Thyroid gland (tissue), 4 donors: ENCODE data around the gene MECR. TPM values are rescaled to one million over a fixed set of nuclear protein-coding genes. Genes with fewer than 3 reads are reported as not detected.
A peak's percentile ranks its signal among the peaks of the same experiment; 100 is the strongest.

Source experiments
- DNase-seq, 2 donors: peaks; one replicate each; pipeline ENCODE4 v3.0.0-alpha.2; 2019
- H3K27ac ChIP-seq, 3 donors: fragments of 200-600 bp; sonication (generic); 1 replicate in 2 of 3; 2 replicates in 1 of 3; pipeline ENCODE4 v1.5.1; 2016 to 2019; ENCODE audit warnings: mild to moderate bottlenecking in 1 of 3, moderate library complexity in 1 of 3
- H3K27me3 ChIP-seq: fragments of 200-600 bp; sonication (generic); one replicate; pipeline ENCODE4 v1.5.1; 2019
- H3K36me3 ChIP-seq, 2 donors: fragments of 200-600 bp; sonication (generic); one replicate each; pipeline ENCODE4 v1.5.1; 2016 to 2019
- H3K4me1 ChIP-seq, 2 donors: fragments of 200-600 bp; sonication (generic); one replicate each; pipeline ENCODE4 v1.5.1; 2017 to 2019
- H3K4me3 ChIP-seq, 3 donors: fragments of 200-600 bp; sonication (generic); replicated peaks in 1 of 3; 1 replicate in 2 of 3; 2 replicates in 1 of 3; pipeline ENCODE4 v1.5.1; 2016; ENCODE audit warnings: mild to moderate bottlenecking in 1 of 3
- H3K9me3 ChIP-seq: fragments of 200-600 bp; sonication (generic); one replicate; pipeline ENCODE4 v1.5.1; 2017
- POLR2A ChIP-seq, 2 donors: fragments of 450-650 bp; IDR thresholded peaks; one replicate each; pipeline ENCODE4 v1.6.1; 2017; ENCODE audit warnings: antibody characterized with exemption in 2 of 2, mild to moderate bottlenecking in 2 of 2, moderate library complexity in 1 of 2
- WGBS, 2 donors: methylation state at CpG; one replicate each; pipeline ENCODE4 v1.1.5; 2017; 5-methylcytosine and 5-hydroxymethylcytosine counted together
- intact Hi-C: fragments of 100-400 bp; cut with DNase I; formaldehyde crosslinking; loops from one replicate; pipeline ENCODE4 v1.15.1; 2023
- total RNA-seq, 4 donors: library from RNA; depleted of rRNA; stranded (reverse); fragments of >200 nt; gene quantifications; one replicate each; pipeline ENCODE4 v1.2.3, GENCODE V29; 2016
- TF ChIP-seq, protein P1 (sequence below), 6 experiments: fragments of 200-600 bp in 3 of 6; fragments of 450-650 bp in 3 of 6; sonication (generic) in 3 of 6; IDR thresholded peaks; one replicate each; pipeline ENCODE4 v1.5.1; 2016 to 2019; ENCODE audit warnings: antibody characterized with exemption in 6 of 6, mild to moderate bottlenecking in 2 of 6, inconsistent platforms in 1 of 6, moderate library complexity in 1 of 6

The MECR gene
- total RNA-seq, 4 donors from 2014 or later = 10.2 to 30.9 (median 18.0) TPM

DNA sequence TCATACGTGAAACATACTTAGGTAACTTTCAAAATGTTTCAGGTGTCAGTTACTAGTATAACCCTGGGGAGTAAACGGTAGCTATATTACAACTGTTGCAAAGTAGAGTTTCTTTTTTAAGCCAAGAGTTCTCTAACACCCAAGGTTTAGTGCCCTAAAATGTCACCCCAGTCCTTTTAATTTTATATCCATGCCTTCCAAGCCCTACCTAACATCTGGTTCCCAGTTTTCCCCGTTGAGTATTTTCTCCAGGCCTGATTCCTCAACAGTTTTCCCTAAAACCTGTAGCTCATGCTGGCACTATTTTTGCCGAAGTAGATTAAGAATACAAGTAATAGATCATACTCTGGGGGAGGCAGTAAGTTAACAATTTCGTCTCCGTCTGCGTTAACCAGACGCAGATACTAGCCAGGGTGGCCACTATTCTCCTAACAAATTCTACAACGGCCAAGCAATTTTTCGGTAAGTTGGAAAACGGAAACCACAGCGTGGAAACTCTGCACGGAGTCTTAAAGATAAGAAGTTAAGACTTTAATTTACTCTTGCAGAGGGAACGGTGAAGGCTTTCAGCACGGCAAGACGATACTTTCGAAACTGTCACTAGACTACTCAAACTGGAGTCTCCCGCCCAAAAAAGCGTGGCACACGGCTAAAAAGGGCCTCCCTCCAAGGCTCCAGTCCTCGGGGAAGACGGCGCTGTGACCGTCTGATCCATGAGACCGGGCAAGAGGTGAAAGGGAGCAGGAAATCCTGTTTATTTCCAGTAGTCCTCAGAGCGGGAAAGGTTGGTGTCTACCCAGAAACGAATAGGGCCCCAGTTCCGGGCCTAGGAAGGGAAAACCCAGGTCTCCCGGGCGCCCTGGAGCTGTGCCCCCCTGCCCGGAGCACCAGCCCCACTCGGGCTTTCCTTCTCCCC is 50.0 kb downstream of the MECR start:
- no peak for DNase-seq
- peaks cover 0 to 5% of the 10 kb centered on the region in 2 donors for H3K36me3 ChIP-seq
- no peak for TF ChIP-seq POLR2A (IDR thresholded peaks at IDR 0.05)
- TF ChIP-seq, protein P1, sequence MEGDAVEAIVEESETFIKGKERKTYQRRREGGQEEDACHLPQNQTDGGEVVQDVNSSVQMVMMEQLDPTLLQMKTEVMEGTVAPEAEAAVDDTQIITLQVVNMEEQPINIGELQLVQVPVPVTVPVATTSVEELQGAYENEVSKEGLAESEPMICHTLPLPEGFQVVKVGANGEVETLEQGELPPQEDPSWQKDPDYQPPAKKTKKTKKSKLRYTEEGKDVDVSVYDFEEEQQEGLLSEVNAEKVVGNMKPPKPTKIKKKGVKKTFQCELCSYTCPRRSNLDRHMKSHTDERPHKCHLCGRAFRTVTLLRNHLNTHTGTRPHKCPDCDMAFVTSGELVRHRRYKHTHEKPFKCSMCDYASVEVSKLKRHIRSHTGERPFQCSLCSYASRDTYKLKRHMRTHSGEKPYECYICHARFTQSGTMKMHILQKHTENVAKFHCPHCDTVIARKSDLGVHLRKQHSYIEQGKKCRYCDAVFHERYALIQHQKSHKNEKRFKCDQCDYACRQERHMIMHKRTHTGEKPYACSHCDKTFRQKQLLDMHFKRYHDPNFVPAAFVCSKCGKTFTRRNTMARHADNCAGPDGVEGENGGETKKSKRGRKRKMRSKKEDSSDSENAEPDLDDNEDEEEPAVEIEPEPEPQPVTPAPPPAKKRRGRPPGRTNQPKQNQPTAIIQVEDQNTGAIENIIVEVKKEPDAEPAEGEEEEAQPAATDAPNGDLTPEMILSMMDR (IDR thresholded peaks at IDR 0.05) = no peak
- intact Hi-C loops = loop anchor here (5.0 kb wide), 1 partner anchor 53 kb away; no protein-coding TSS in a partner anchor
- WGBS, 2 donors = 1% methylated on average over 25 to 27 of the region's 32 CpGs
- H3K27me3 ChIP-seq = no peaks in the 10 kb centered on the region
- H3K9me3 ChIP-seq = no peaks in the 10 kb centered on the region
- peak overlapping the region; percentile 99 to 100 (median 99) for H3K27ac ChIP-seq
- H3K4me1 ChIP-seq = peaks cover 34 to 44% of the 10 kb centered on the region in 2 donors
- peak overlapping the region; percentile 43 to 100 (median 96) for H3K4me3 ChIP-seq

DNA sequence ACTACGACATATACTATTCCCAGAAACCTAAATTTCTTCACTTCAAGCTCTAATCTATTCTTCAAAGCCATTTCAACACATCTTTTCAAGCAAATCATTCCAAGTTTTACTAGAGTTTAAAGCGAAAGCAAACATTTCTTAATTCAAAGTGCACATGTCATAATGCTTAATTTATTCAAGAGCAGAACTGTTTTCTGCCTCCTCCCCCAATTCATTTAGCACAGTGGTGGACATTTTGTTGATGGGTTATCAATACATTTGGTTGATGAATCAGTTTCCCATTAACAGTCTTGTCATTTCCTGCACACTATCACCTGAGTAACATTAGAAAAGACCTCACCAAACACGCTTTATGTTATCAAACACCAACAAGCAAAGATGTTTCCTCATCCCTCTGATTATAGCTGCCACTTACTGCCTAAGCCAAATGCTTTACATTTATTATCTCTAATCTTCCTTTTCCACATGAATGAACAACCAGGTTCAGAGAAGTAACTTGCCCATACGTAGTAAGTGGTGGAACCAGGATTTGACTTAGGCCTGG is 51.0 kb downstream of the MECR start:
- intact Hi-C loops = loop anchor here (5.0 kb wide), 1 partner anchor 52 kb away; no protein-coding TSS in a partner anchor
- peaks cover 34 to 46% of the 10 kb centered on the region in 2 donors for H3K4me1 ChIP-seq
- no peaks in the 10 kb centered on the region for H3K27me3 ChIP-seq
- H3K36me3 ChIP-seq = peaks cover 0 to 5% of the 10 kb centered on the region in 2 donors
- WGBS, 2 donors = 41 to 42% methylated on average over 4 of the region's 4 CpGs
- peak overlapping the region in 1 of 3 donors; percentile 99 for H3K27ac ChIP-seq
- H3K4me3 ChIP-seq = peak overlapping the region in 2 of 3 donors; percentile 96 to 100
- TF ChIP-seq, protein P1 (IDR thresholded peaks at IDR 0.05) = no peak
- TF ChIP-seq POLR2A (IDR thresholded peaks at IDR 0.05) = no peak
- no peak for DNase-seq
- no peaks in the 10 kb centered on the region for H3K9me3 ChIP-seq

DNA sequence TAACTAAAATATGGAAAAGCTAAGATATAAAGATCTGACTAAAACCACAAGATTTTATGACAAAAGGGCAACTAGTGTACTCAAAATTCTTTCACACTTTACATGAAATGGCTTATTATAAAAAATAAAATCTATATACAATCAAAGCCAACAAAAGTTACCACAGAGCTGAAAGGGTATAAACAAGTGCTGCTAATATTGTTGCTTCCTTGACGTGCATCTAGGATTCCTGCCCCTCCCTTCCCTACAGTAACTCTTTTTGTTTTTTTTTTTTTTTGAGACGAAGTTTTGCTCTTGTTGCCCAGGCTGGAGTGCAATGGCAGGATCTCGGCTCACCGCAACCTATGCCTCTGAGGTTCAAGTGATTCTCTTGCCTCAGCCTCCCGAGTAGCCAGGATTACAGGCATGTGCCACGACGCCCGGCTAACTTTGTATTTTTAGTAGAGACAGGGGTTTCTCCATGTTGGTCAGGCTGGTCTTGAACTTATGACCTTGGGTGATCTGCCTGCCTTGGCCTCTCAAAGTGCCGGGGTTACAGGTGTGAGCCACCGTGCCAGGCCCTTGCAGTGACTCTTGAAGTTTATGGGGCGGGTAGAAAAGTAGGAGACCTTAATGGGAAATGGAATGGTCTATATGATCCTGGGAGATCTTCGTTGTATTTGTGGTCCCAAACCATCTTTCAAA is 53.6 kb downstream of the MECR start:
- Histone ChIP-seq H3K4me3 (no peak overlapping the region), H3K4me1 (peaks cover 28 to 42% of the 10 kb centered on the region in 2 donors), H3K27me3 (no peaks in the 10 kb centered on the region), H3K36me3 (peaks cover 0 to 5% of the 10 kb centered on the region in 2 donors), H3K27ac (no peak overlapping the region), H3K9me3 (no peaks in the 10 kb centered on the region)
- 81 to 86% methylated on average over 12 of the region's 12 CpGs for WGBS, 2 donors
- intact Hi-C loops = no loop called here
- no peak for DNase-seq
- TF ChIP-seq, protein P1 (IDR thresholded peaks at IDR 0.05) = no peak
- TF ChIP-seq POLR2A (IDR thresholded peaks at IDR 0.05) = no peak

DNA sequence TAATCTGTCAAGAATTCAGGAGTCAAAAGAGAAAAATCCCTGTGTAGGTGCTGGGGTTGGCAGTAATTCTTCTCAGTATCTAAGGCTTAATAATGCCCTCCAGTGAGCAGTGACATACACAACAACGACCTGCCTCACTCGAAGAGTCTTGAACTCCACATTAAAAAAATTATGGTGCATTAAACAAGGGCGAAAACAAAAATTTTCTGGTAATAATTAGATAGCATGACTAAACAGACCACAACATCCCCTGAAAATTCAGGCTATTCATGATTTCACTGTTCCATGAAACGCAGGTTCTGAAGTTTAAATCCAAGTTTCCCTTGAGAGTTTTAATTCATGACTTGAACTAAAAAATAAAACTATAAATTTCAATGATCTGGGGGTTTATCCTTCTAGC is 54.2 kb downstream of the MECR start:
- intact Hi-C loops = no loop called here
- no peak overlapping the region for H3K27ac ChIP-seq
- no peaks in the 10 kb centered on the region for H3K27me3 ChIP-seq
- no peak overlapping the region for H3K4me3 ChIP-seq
- H3K9me3 ChIP-seq = no peaks in the 10 kb centered on the region
- TF ChIP-seq, protein P1 (IDR thresholded peaks at IDR 0.05) = no peak
- TF ChIP-seq POLR2A (IDR thresholded peaks at IDR 0.05) = no peak
- DNase-seq = no peak
- peaks cover 28 to 42% of the 10 kb centered on the region in 2 donors for H3K4me1 ChIP-seq
- H3K36me3 ChIP-seq = peaks cover 0 to 5% of the 10 kb centered on the region in 2 donors
- WGBS, 2 donors = 39 to 43% methylated on average over 4 of the region's 4 CpGs
